Epithelial cell of proximal tubule (primary cell): Measurements from ENCODE around the gene NELFCD. TPM values are rescaled to one million over a fixed set of nuclear protein-coding genes. Genes with fewer than 3 reads are reported as not detected.

ENCODE experiments used
- DNase-seq: peaks from one replicate; pipeline ENCODE4 v3.0.0-alpha.2; 2011; ENCODE audit warnings: low read depth
- H3K4me3 ChIP-seq: 2 replicates; pipeline ENCODE4 v1.5.1; 2011; ENCODE audit warnings: low read depth, mild to moderate bottlenecking, low read length
- CTCF ChIP-seq: conservative IDR thresholded peaks from 2 replicates; pipeline ENCODE4 v1.5.1; 2012; ENCODE audit warnings: low read depth, mild to moderate bottlenecking, low read length
- total RNA-seq: library from RNA; depleted of rRNA; stranded (reverse); fragments of >200 nt; gene quantifications from 2 replicates; pipeline ENCODE4 v1.2.3, GENCODE V29; 2015

Gene NELFCD
- total RNA-seq, 1 donor from 2014 or later: 52.4 TPM

- no peak for DNase-seq
- TF ChIP-seq CTCF: no peak
- H3K4me3 ChIP-seq: no peak within 1 kb of the TSS
Observed at GRCh38 chr20:59019217-59019616, 38.2 kb downstream of the NELFCD start, which contains the start of gene TUBB1. Gene TUBB1 (plus strand): TSS chr20:59019429. CDS start chr20:59019523, 94 bp downstream.

- DNase-seq: no peak
Observed at GRCh38 chr20:59020938-59021551, 40.0 kb downstream of the NELFCD start.

GRCh38 chr20:59022754-59023153 lies 41.7 kb downstream of the NELFCD start:
- TF ChIP-seq CTCF: no peak
- DNase-seq: no peak
- H3K4me3 ChIP-seq: no peak overlapping the region

More at GRCh38 chr20:59020938-59021551, 40.0 kb downstream of the NELFCD start:
- TF ChIP-seq CTCF: no peak
- H3K4me3 ChIP-seq: no peak overlapping the region

GRCh38 chr20:59023616-59024015 lies 42.6 kb downstream of the NELFCD start:
- H3K4me3 ChIP-seq: no peak overlapping the region
- no peak for DNase-seq
- TF ChIP-seq CTCF: no peak

GRCh38 chr20:59024111-59024530 lies 43.1 kb downstream of the NELFCD start:
- no peak for TF ChIP-seq CTCF
- no peak for DNase-seq
- H3K4me3 ChIP-seq: no peak overlapping the region

- no peak for DNase-seq
- H3K4me3 ChIP-seq: no peak overlapping the region
- TF ChIP-seq CTCF: no peak
Observed at GRCh38 chr20:59025086-59025485, 44.0 kb downstream of the NELFCD start.

- no peak for DNase-seq
- no peak overlapping the region for H3K4me3 ChIP-seq
- no peak for TF ChIP-seq CTCF
Observed at GRCh38 chr20:59025511-59025910, 44.5 kb downstream of the NELFCD start.
